GM12872 (cell line): ENCODE data around the gene FAM161A.

Experiments
- TF ChIP-seq, protein P1 (sequence below): IDR thresholded peaks from 3 replicates; pipeline ENCODE4 v1.5.1; 2011; ENCODE audit warnings: low read depth, mild to moderate bottlenecking, low read length, moderate library complexity; ENCODE audit not compliant: insufficient read depth

The FAM161A gene

GRCh38 chr2:61853847-61854563, at the start of gene FAM161A:
Gene FAM161A, minus strand, starts transcription at chr2:61854060. Its CDS starts 19 bp downstream, at chr2:61854041.
- TF ChIP-seq, protein P1, sequence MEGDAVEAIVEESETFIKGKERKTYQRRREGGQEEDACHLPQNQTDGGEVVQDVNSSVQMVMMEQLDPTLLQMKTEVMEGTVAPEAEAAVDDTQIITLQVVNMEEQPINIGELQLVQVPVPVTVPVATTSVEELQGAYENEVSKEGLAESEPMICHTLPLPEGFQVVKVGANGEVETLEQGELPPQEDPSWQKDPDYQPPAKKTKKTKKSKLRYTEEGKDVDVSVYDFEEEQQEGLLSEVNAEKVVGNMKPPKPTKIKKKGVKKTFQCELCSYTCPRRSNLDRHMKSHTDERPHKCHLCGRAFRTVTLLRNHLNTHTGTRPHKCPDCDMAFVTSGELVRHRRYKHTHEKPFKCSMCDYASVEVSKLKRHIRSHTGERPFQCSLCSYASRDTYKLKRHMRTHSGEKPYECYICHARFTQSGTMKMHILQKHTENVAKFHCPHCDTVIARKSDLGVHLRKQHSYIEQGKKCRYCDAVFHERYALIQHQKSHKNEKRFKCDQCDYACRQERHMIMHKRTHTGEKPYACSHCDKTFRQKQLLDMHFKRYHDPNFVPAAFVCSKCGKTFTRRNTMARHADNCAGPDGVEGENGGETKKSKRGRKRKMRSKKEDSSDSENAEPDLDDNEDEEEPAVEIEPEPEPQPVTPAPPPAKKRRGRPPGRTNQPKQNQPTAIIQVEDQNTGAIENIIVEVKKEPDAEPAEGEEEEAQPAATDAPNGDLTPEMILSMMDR, result no peak

DNA sequence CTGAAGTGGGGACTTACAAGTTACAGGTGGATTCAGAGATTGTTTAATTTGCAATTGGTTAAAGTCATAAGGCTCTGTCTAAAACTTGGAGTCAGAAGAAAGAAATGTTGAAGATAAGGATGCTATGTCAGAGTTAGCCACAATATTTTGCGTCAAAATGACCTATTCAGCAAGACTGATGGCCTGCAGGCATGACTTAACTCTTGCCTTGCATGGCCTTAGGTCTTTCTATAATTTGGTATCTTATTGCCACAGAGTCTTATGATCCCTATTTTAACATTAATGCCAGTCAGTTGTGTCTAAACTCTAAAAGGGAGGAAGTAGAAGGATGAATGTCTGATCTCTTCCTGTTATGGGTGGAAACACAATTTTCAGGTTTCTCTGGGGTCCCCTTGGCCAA, 46.4 kb upstream of the FAM161A start:
- TF ChIP-seq, protein P1, result no peak

- TF ChIP-seq, protein P1, result peak; percentile 56; the same call in 2 of the 3 replicates
These were observed 45.0 kb upstream of the FAM161A start for GRCh38 chr2:61898810-61899209.

GRCh38 chr2:61888267-61889055, 34.6 kb upstream of the FAM161A start, which contains the start of gene CCT4:
Gene CCT4, minus strand, starts transcription at chr2:61888656. Its CDS starts 149 bp downstream, at chr2:61888507.
- TF ChIP-seq, protein P1, result no peak

DNA sequence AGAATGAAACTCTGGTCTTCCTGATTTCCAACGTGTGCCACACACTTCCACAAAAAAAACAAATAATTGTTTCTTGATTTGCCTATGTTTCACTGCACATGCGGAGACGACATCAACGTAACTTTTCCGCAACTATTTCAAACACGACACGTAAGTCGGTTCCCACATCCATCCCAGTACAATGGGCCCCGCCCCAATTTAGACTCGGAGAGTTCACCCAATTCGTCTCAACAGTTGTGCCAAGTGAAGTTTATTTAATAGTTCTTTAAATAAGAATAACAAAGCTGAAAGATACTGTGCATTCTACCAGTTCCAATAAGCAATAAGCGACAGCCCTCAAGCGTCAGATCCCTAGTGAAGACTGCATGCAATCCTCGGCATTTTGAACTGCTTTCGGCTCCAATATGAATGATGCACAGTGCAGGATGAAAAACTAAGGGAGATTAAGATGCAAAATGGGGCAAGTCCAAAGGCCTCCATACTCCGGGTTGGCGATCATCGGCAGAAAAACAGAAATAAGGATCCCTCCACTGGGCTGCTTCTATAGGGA, 33.9 kb upstream of the FAM161A start:
- TF ChIP-seq, protein P1, result no peak

DNA sequence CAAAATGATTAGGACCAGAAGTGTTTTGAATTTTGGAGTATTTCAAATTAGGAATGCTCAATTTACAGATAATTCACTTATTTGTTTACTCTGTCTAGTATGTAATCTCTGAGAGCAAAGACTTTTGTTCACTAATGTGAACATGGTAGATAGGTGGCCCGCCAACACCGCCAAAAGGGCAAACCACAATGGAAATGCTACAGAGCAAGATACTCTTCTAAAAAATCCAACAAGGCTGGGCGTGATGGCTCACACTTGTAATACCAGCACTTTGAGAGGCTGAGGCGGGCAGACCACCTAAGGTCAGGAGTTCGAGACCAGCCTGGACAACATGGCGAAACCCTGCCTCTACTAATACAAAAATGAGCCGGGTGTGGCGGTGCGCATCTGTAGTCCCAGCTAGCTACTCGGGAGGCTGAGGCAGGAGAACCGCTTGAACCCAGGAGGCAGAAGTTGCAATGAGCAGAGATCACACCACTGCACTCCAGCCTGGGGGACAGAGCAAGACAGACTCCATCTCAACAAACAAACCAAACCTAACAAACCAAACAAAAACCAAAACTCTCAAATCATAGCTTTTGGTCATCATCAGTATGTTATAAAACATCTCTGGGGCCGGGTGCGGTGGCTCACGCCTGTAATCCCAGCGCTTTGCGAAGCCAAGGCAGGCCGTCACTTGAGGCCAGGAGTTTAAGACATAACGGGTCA, 32.2 kb upstream of the FAM161A start:
- TF ChIP-seq, protein P1, result no peak

DNA sequence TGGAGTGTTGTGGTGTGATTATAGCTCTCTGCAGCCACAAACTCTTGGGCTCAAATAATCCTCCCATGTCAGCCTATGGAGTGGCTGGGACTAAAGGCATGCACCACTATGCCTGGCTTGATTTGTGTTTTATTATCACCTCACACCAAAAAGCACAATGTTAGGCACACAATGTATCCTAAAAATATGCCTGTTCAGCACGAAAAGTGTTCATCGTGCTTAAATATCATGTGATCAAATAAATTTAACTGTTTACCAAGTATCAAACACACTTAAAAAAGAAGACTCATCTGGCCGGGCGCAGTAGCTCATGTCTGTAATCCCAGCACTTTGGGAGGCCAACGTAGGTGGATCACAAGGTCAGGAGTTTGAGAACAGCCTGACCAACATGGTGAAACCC, 29.0 kb upstream of the FAM161A start:
- TF ChIP-seq, protein P1, result no peak
